ENCODE results near the gene GTF2I. TPM values are rescaled to one million over a fixed set of nuclear protein-coding genes. Genes with fewer than 3 reads are reported as not detected.

GTF2I gene
- 138 and 144 TPM in 2 replicates for total RNA-seq (2014; rRNA removed)
- Bru-seq, nascent RNA = percentile 91 among the genes with signal in this experiment
- BruChase-seq, experiment 1, labeled RNA remaining after a 6-hour chase = percentile 88 among the genes with signal in this experiment
- BruChase-seq, experiment 2, labeled RNA remaining after a 2-hour chase = percentile 90 among the genes with signal in this experiment
- long read RNA-seq, full-length matches to known transcripts = 75 of 320 reads
- long read RNA-seq, partial matches to known transcripts = 209 of 320 reads
- long read RNA-seq, other reads (novel, unspliced or antisense) = 36 of 320 reads

DNA sequence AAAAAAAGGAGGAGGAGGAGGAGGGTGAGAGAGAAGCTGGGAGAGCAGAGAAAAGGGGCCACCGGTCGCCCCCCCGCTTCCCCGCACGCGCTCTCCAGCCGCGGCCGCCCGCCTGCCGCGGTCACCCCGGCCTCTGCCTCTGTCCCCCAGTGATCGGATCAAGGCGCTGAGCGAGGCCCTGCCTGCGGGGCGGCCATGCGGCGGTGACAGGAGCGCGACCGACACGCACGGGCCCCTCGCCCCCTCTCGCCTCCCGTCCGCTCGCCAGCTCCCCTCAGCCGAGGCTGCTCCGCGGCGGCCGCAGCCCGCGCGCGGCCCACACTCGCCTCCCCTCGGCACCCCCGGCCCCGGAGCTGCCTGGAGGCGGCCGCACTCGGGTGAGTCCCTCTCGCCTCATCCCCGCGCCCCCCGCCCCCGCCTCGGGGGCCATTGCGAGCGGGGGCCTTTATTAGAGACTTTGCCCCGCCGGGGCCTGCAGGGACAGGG lies at the start of gene GTF2I:
GTF2I (plus strand) TSS at position 27 of the 486 bp plus-strand sequence. CDS start 31,411 bp downstream, outside the sequence.
- H3K4me1 ChIP-seq (ENCODE audit: insufficient read depth, low read length) = peaks cover 48% of the 10 kb centered on the region
- peaks cover 47% of the 10 kb centered on the region for H3K79me2 ChIP-seq (ENCODE audit: low read length)
- peak within 1 kb of the TSS; percentile 95 for H3K4me3 ChIP-seq (ENCODE audit: low read length)
- ATAC-seq (peak; percentile 11), DNase-seq (no peak)
- H3K27me3 ChIP-seq (ENCODE audit: low read length) = no peaks in the 10 kb centered on the region
- peak within 1 kb of the TSS; percentile 100 for H3K4me2 ChIP-seq (ENCODE audit: low read length)
- BruUV-seq (replicated peaks) = no TSS peak
- no peaks in the 10 kb centered on the region for H3K9me3 ChIP-seq (ENCODE audit: low read length)
- H3K9ac ChIP-seq (ENCODE audit: low read length) = peak within 1 kb of the TSS; percentile 98
- ChIA-PET POLR2A (ENCODE audit: unreplicated experiment) (interaction anchor here (0.7 to 0.8 kb wide), 3 partner anchors 22 to 83 kb away, joined by 19 to 20 read pairs (median 20); no protein-coding TSS in a partner anchor), CTCF (interaction anchor here (0.7 kb wide), 1 partner anchor 244 kb away, joined by 9 read pairs; no protein-coding TSS in a partner anchor)
- H3K27ac ChIP-seq (ENCODE audit: low read length) = peak within 1 kb of the TSS; percentile 82
- H3K9me2 ChIP-seq (replicated peaks; ENCODE audit: low read length) = no peaks in the 10 kb centered on the region
- peaks cover 21% of the 10 kb centered on the region for H4K20me1 ChIP-seq (ENCODE audit: low read length)
- peaks cover 9% of the 10 kb centered on the region for H3F3A ChIP-seq (ENCODE audit: low read length, unreplicated experiment)
- peak within 1 kb of the TSS; percentile 94 for H2AFZ ChIP-seq (ENCODE audit: low read length)
- H3K36me3 ChIP-seq (ENCODE audit: low read depth, low read length) = no peaks in the 10 kb centered on the region
- intact Hi-C loops (cut with micrococcal nuclease) = loop anchor here (2.0 kb wide), 1 partner anchor 21 kb away; no protein-coding TSS in a partner anchor
- TF ChIP-seq EZH2 (IDR thresholded peaks at IDR 0.05; ENCODE audit: low read length, unreplicated experiment) = no peak
- peak; percentile 62 for TF ChIP-seq EZH2phosphoT487 (IDR thresholded peaks at IDR 0.05; ENCODE audit: borderline replicate concordance, low read length)
- TF ChIP-seq, protein P1, sequence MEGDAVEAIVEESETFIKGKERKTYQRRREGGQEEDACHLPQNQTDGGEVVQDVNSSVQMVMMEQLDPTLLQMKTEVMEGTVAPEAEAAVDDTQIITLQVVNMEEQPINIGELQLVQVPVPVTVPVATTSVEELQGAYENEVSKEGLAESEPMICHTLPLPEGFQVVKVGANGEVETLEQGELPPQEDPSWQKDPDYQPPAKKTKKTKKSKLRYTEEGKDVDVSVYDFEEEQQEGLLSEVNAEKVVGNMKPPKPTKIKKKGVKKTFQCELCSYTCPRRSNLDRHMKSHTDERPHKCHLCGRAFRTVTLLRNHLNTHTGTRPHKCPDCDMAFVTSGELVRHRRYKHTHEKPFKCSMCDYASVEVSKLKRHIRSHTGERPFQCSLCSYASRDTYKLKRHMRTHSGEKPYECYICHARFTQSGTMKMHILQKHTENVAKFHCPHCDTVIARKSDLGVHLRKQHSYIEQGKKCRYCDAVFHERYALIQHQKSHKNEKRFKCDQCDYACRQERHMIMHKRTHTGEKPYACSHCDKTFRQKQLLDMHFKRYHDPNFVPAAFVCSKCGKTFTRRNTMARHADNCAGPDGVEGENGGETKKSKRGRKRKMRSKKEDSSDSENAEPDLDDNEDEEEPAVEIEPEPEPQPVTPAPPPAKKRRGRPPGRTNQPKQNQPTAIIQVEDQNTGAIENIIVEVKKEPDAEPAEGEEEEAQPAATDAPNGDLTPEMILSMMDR (conservative IDR thresholded peaks at IDR 0.05; ENCODE audit: low read depth, low read length) = no peak

DNA sequence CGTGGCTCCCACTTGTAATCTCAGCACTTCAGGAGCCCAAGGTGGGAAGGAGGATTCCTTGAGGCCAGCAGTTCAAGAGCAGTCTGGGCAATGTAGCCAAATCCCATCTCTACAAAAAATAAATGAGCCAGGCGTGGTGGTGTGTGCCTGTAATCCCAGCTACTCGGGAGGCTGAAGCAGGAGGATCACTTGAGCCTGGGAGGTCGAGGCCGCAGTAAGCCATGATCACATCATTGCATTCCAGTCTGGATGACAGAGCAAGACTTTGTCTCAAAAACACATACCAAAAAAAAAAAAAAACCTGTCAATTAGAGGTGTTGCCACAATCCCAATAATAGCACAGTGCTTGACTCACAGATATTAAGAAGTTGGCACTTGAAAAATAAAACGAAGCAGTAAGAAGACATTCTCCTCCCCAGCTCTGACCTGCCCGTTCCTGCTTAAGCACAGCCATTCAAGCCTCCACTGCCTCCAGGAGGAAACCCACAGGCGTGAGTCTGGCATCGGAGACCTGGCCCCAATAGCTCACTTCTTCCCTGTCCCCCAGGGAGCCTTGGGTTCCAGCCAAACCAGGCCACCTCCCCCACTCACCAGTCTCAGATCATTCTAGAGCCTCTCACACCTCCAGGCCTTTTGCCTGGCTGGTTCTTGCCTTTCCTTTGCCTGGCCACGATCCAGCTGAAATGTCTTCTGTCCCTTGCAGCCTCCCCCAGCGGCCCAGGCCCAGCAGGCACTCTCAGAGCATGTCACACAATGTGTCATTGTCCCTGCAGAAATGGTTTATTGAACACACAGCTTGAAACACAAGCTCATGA lies 45.3 kb upstream of the GTF2I start:
- Histone ChIP-seq H3K4me3 (ENCODE audit: low read length) (no peak overlapping the region), H3F3A (ENCODE audit: low read length, unreplicated experiment) (no peaks in the 10 kb centered on the region), H3K9me2 (replicated peaks; ENCODE audit: low read length) (no peaks in the 10 kb centered on the region), H3K4me1 (ENCODE audit: insufficient read depth, low read length) (peaks cover 9% of the 10 kb centered on the region; the same call in 1 of the 2 replicates), H4K20me1 (ENCODE audit: low read length) (no peaks in the 10 kb centered on the region), H3K79me2 (ENCODE audit: low read length) (no peaks in the 10 kb centered on the region), H2AFZ (ENCODE audit: low read length) (no peak overlapping the region), H3K27me3 (ENCODE audit: low read length) (no peaks in the 10 kb centered on the region), H3K27ac (ENCODE audit: low read length) (no peak overlapping the region), H3K4me2 (ENCODE audit: low read length) (no peak overlapping the region), H3K9ac (ENCODE audit: low read length) (no peak overlapping the region), H3K36me3 (ENCODE audit: low read depth, low read length) (no peaks in the 10 kb centered on the region), H3K9me3 (ENCODE audit: low read length) (no peaks in the 10 kb centered on the region)
- ChIA-PET CTCF (no interaction called here), POLR2A (ENCODE audit: unreplicated experiment) (no interaction called here)
- no peak for DNase-seq
- no TSS peak for BruUV-seq (replicated peaks)
- intact Hi-C loops (cut with micrococcal nuclease) = no loop called here
- ATAC-seq = no peak; the same call in 1 of the 2 replicates
- TF ChIP-seq EZH2phosphoT487 (IDR thresholded peaks at IDR 0.05; ENCODE audit: borderline replicate concordance, low read length) (no peak), EZH2 (IDR thresholded peaks at IDR 0.05; ENCODE audit: low read length, unreplicated experiment) (no peak)
- TF ChIP-seq, protein P1 (conservative IDR thresholded peaks at IDR 0.05; ENCODE audit: low read depth, low read length) = no peak

Data from PC-3 (cell line).